ENCODE measurements around the gene NATD1. TPM values are rescaled to one million over a fixed set of nuclear protein-coding genes. Genes with fewer than 3 reads are reported as not detected.

The NATD1 gene
- total and polyA plus RNA-seq, 8 donors, result 7.0 to 16.9 (median 9.4) TPM

GRCh38 chr17:21240369-21241055, 12.7 kb downstream of the NATD1 start:
- no peak overlapping the region for H3K4me3 ChIP-seq
- ATAC-seq (no peak), DNase-seq (no peak)
- H3K4me1 ChIP-seq, result no peaks in the 10 kb centered on the region
- no peaks in the 10 kb centered on the region for H3K27me3 ChIP-seq
- no peak overlapping the region for H3K27ac ChIP-seq
- intact Hi-C loops (cut with DNase I), result no loop called here
- TF ChIP-seq CTCF (IDR thresholded peaks at IDR 0.05), result no peak
- H3K36me3 ChIP-seq, result peaks cover 0 to 34% of the 10 kb centered on the region in 2 donors
- no peaks in the 10 kb centered on the region for H3K9me3 ChIP-seq

GRCh38 chr17:21239680-21240368, 13.4 kb downstream of the NATD1 start:
- TF ChIP-seq CTCF (IDR thresholded peaks at IDR 0.05), result peak in 1 of 2 donors; percentile 41
- Histone ChIP-seq H3K4me1 (no peaks in the 10 kb centered on the region), H3K36me3 (peaks cover 0 to 34% of the 10 kb centered on the region in 2 donors), H3K9me3 (no peaks in the 10 kb centered on the region), H3K27ac (no peak overlapping the region), H3K4me3 (no peak overlapping the region), H3K27me3 (no peaks in the 10 kb centered on the region)
- DNase-seq, result no peak
- intact Hi-C loops (cut with DNase I), result no loop called here
- peak; percentile 41 for ATAC-seq

GRCh38 chr17:21235921-21236320, 17.3 kb downstream of the NATD1 start:
- Histone ChIP-seq H3K4me3 (no peak overlapping the region), H3K4me1 (no peaks in the 10 kb centered on the region), H3K27me3 (no peaks in the 10 kb centered on the region), H3K27ac (no peak overlapping the region), H3K36me3 (peaks cover 0 to 4% of the 10 kb centered on the region in 2 donors), H3K9me3 (no peaks in the 10 kb centered on the region)
- TF ChIP-seq CTCF (IDR thresholded peaks at IDR 0.05), result no peak
- no peak for ATAC-seq
- no peak for DNase-seq
- intact Hi-C loops (cut with DNase I), result no loop called here

GRCh38 chr17:21233581-21234347, 19.4 kb downstream of the NATD1 start:
- Histone ChIP-seq H3K36me3 (no peaks in the 10 kb centered on the region), H3K4me1 (no peaks in the 10 kb centered on the region), H3K4me3 (no peak overlapping the region), H3K9me3 (no peaks in the 10 kb centered on the region), H3K27me3 (no peaks in the 10 kb centered on the region), H3K27ac (no peak overlapping the region)
- TF ChIP-seq CTCF (IDR thresholded peaks at IDR 0.05), result no peak
- intact Hi-C loops (cut with DNase I), result no loop called here
- ATAC-seq (no peak), DNase-seq (no peak)

Measured in left lung (tissue), 10 donors.